Stimulated activated CD4-positive, alpha-beta T cell treated with anti-CD3 and anti-CD28 coated beads, Interleukin-4, amount 100 ng/mL, for 4 hours (primary cell): ENCODE measurements around the gene UGT1A4.
"Not testable (repeated sequence)": the region's sequence is repeated elsewhere in the genome, so short reads cannot be mapped to it uniquely, and the experiment has no call there.

ENCODE experiments used
- DNase-seq, 2 experiments: peaks; one replicate each; pipeline ENCODE4 v3.0.0-alpha.2; 2020

Gene UGT1A4

GRCh38 chr2:233700028-233700635, 18.4 kb upstream of the UGT1A4 start:
- DNase-seq, result no peak

- not testable (repeated sequence) for DNase-seq
Observed at GRCh38 chr2:233700842-233701241, 17.7 kb upstream of the UGT1A4 start.

- no peak for DNase-seq
Observed at GRCh38 chr2:233702238-233702637, 16.3 kb upstream of the UGT1A4 start.

- DNase-seq, result no peak
Observed at GRCh38 chr2:233705911-233706506, 12.5 kb upstream of the UGT1A4 start.

- DNase-seq, result no peak
Observed at GRCh38 chr2:233706720-233707119, 11.8 kb upstream of the UGT1A4 start.

GRCh38 chr2:233707940-233708644, 10.4 kb upstream of the UGT1A4 start:
- no peak for DNase-seq

- no peak for DNase-seq
Observed at GRCh38 chr2:233708942-233709341, 9.6 kb upstream of the UGT1A4 start.

- peak; percentile 45 to 62 for DNase-seq
Observed at GRCh38 chr2:233711312-233712008, 7.1 kb upstream of the UGT1A4 start.

GRCh38 chr2:233712611-233713261, 5.8 kb upstream of the UGT1A4 start, which contains the start of gene UGT1A5:
TSS of gene UGT1A5 (plus strand) at chr2:233712907. CDS start at chr2:233712992, 85 bp downstream.
- no peak for DNase-seq

- no peak for DNase-seq
Observed at GRCh38 chr2:233713262-233713615, 5.3 kb upstream of the UGT1A4 start.

- no peak for DNase-seq
Observed at GRCh38 chr2:233714121-233714520, 4.4 kb upstream of the UGT1A4 start.

- DNase-seq, result no peak
Observed at GRCh38 chr2:233728723-233729301, 10.3 kb downstream of the UGT1A4 start, which contains the start of gene UGT1A3. TSS of gene UGT1A3 (plus strand) at chr2:233729042. CDS start at chr2:233729127, 85 bp downstream.

- not testable (repeated sequence) for DNase-seq
Observed at GRCh38 chr2:233736868-233737653, 18.5 kb downstream of the UGT1A4 start.

- no peak for DNase-seq
Observed at GRCh38 chr2:233740870-233741269, 22.3 kb downstream of the UGT1A4 start.

- DNase-seq, result no peak
Observed at GRCh38 chr2:233743464-233744259, 25.1 kb downstream of the UGT1A4 start.

- DNase-seq, result no peak
Observed at GRCh38 chr2:233745073-233745755, 26.7 kb downstream of the UGT1A4 start.

GRCh38 chr2:233745838-233746237, 27.3 kb downstream of the UGT1A4 start:
- not testable (repeated sequence) for DNase-seq

- DNase-seq, result no peak
Observed at GRCh38 chr2:233746475-233747282, 28.1 kb downstream of the UGT1A4 start.

GRCh38 chr2:233747283-233747544, 28.7 kb downstream of the UGT1A4 start:
- DNase-seq, result no peak

- not testable (repeated sequence) for DNase-seq
Observed at GRCh38 chr2:233750689-233751088, 32.2 kb downstream of the UGT1A4 start.
